ENCODE results near the gene PCNX1. TPM values are rescaled to one million over a fixed set of nuclear protein-coding genes. Genes with fewer than 3 reads are reported as not detected.
"Not testable (repeated sequence)": the region's sequence is repeated elsewhere in the genome, so short reads cannot be mapped to it uniquely, and the experiment has no call there.

The PCNX1 gene
- total RNA-seq, 1 donor from 2014 or later, result 77.2 TPM

GRCh38 chr14:71123579-71124135 is 216.4 kb downstream of the PCNX1 start:
- no peak for DNase-seq (ENCODE audit: low spot score in 2 of 2, unreplicated experiment in 2 of 2)
- H3K4me3 Mint-ChIP-seq, result no peak overlapping the region
- no peak overlapping the region for H3K27ac Mint-ChIP-seq
- H3K4me1 Mint-ChIP-seq, result peaks cover 2% of the 10 kb centered on the region
- peaks cover 14% of the 10 kb centered on the region for H3K36me3 Mint-ChIP-seq
- H3K27me3 Mint-ChIP-seq (ENCODE audit: low read depth), result no peaks in the 10 kb centered on the region
- no peak for TF ChIP-seq CTCF (IDR thresholded peaks at IDR 0.05; ENCODE audit: unreplicated experiment)
- H3K9me3 Mint-ChIP-seq, result peaks cover 20% of the 10 kb centered on the region

- H3K36me3 Mint-ChIP-seq; DNase-seq (ENCODE audit: low spot score in 2 of 2, unreplicated experiment in 2 of 2); H3K9me3 Mint-ChIP-seq; H3K4me3 Mint-ChIP-seq; H3K27ac Mint-ChIP-seq; H3K27me3 Mint-ChIP-seq (ENCODE audit: low read depth): not testable (repeated sequence)
- peaks cover 21% of the 10 kb centered on the region for H3K4me1 Mint-ChIP-seq
Observed at GRCh38 chr14:71129716-71130490, 222.6 kb downstream of the PCNX1 start.

DNA sequence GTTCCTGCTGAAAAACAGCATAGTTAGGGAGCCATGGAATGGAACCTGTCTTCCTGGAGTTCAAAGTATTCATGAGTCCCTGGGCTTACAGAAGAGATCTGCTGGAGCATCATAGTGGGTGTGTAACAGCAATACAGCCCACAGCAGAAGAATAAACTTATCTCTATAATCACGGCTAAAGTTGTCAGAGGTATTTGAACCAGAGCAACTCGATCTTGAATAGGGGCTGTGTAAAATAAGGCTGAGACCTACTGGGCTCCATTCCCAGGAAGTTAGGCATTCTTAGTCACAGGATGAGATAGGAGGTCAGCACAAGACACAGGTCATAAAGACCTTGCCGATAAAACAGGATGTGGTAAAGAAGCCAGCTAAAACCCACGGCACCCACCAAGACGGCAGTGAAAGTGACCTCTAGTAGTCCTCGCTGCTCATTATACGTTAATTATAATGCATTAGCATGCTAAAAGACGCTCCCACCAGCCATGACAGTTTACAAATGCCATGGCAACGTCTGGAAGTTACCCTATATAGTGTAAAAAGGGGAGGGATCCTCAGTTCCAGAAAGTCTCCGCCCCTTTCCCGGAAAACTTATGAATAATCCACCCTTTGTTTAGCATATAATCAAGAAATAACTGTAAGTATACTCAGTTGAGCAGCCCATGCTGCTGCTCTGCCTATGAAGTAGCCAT is 223.4 kb downstream of the PCNX1 start:
- Mint-ChIP-seq H3K4me3 (no peak overlapping the region), H3K9me3 (peaks cover 3% of the 10 kb centered on the region), H3K27ac (peak overlapping the region; percentile 51), H3K27me3 (ENCODE audit: low read depth) (no peaks in the 10 kb centered on the region), H3K4me1 (peaks cover 21% of the 10 kb centered on the region), H3K36me3 (no peaks in the 10 kb centered on the region)
- DNase-seq (ENCODE audit: low spot score in 2 of 2, unreplicated experiment in 2 of 2), result no peak
- TF ChIP-seq CTCF (IDR thresholded peaks at IDR 0.05; ENCODE audit: unreplicated experiment), result no peak

DNA sequence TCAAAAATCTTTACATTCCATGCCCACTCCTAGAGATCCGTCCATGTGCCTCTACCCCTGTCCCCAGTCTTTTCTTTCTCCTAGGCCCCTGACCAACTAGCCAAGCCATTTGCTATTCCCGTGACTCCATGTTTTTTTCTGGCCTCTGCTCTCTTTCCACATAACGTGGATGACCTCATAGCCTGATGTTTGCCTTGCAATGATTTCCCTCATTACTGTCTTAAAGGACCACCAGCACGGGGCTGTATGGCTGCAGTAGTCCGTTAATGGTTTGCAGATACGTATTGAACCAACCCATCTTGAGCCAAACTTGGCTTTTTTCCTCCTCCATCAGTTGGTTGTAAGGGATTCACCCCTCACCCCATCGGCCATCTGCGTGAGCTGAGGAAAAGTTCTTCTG is 226.0 kb downstream of the PCNX1 start:
- no peak overlapping the region for H3K27ac Mint-ChIP-seq
- no peaks in the 10 kb centered on the region for H3K27me3 Mint-ChIP-seq (ENCODE audit: low read depth)
- peaks cover 21% of the 10 kb centered on the region for H3K4me1 Mint-ChIP-seq
- no peak overlapping the region for H3K4me3 Mint-ChIP-seq
- peaks cover 12% of the 10 kb centered on the region for H3K9me3 Mint-ChIP-seq
- no peak for DNase-seq (ENCODE audit: low spot score in 2 of 2, unreplicated experiment in 2 of 2)
- H3K36me3 Mint-ChIP-seq, result no peaks in the 10 kb centered on the region
- TF ChIP-seq CTCF (IDR thresholded peaks at IDR 0.05; ENCODE audit: unreplicated experiment), result no peak

GRCh38 chr14:71135496-71135895 is 228.2 kb downstream of the PCNX1 start:
- TF ChIP-seq CTCF (IDR thresholded peaks at IDR 0.05; ENCODE audit: unreplicated experiment), result no peak
- Mint-ChIP-seq H3K36me3 (no peaks in the 10 kb centered on the region), H3K27me3 (ENCODE audit: low read depth) (no peaks in the 10 kb centered on the region), H3K9me3 (peaks cover 12% of the 10 kb centered on the region), H3K4me3 (no peak overlapping the region), H3K4me1 (peaks cover 11% of the 10 kb centered on the region), H3K27ac (no peak overlapping the region)
- no peak for DNase-seq (ENCODE audit: low spot score in 2 of 2, unreplicated experiment in 2 of 2)

GRCh38 chr14:71135911-71136310 is 228.7 kb downstream of the PCNX1 start:
- no peaks in the 10 kb centered on the region for H3K27me3 Mint-ChIP-seq (ENCODE audit: low read depth)
- TF ChIP-seq CTCF (IDR thresholded peaks at IDR 0.05; ENCODE audit: unreplicated experiment), result no peak
- H3K27ac Mint-ChIP-seq, result no peak overlapping the region
- H3K9me3 Mint-ChIP-seq, result peaks cover 12% of the 10 kb centered on the region
- no peak for DNase-seq (ENCODE audit: low spot score in 2 of 2, unreplicated experiment in 2 of 2)
- no peak overlapping the region for H3K4me3 Mint-ChIP-seq
- no peaks in the 10 kb centered on the region for H3K36me3 Mint-ChIP-seq
- H3K4me1 Mint-ChIP-seq, result peaks cover 7% of the 10 kb centered on the region

All from mesothelial cell of epicardium (in vitro differentiated cells).